Measurements from ENCODE around the gene PBX2.
"Not testable (repeated sequence)": the region's sequence is repeated elsewhere in the genome, so short reads cannot be mapped to it uniquely, and the experiment has no call there.

The PBX2 gene

GRCh38 chr6:32148289-32149091 is 41.5 kb downstream of the PBX2 start:
- DNase-seq: no peak

DNA sequence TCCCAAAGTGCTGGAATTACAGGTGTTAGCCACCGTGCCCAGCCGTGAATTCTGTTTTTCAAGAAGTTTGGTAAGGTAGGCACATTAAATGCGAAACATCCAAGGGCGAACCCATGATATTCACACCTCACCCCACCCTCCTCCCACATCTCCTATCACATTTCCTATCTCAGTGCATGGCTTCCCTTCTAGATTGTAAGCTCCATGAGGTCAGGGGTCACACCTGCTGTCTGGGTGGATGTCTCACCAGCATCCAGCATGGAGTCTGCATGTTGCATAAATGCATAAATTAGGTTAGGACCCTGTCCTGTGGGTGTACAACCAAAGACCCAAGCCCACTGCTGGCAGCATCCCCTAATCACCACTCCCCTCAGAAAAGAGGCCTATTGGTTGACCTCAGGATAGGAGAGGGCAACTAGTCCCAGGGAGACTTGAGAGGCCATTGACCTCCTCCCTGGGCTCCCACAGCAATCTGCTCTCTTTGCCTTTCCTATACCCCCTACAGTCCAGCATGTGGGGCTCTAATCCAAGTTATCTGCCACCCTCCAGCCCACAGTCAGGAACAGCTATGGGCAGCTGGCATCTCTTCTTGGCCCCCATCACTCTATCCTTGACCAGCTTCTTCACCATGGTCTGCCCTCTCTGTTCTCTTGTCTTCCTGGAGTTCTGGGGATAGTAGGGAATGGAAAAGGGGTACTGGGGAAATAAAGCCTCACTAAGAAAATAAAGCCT is 42.4 kb downstream of the PBX2 start:
- no peak for DNase-seq

GRCh38 chr6:32146687-32147086 is 43.3 kb downstream of the PBX2 start:
- DNase-seq: no peak

DNA sequence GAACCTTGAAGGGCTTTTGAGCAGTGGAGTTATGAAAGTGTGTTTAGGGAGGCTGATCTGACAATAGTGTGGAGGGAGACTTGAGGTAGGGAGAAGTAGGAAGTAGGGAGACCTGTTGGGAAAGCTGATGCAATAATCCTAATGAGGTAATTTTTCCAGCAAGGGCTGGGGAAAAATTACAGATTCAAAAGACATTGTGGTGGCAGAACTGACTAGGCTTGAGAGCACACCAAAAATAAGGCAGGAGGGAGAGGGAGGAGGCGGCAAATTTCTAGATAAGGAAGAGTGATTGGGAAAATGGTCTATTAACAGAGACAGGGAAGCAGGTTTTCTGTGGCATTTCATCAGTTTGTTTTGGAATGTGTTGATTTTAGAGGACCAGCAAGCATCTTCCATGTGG is 43.7 kb downstream of the PBX2 start:
- DNase-seq: no peak

GRCh38 chr6:32144238-32144637 is 45.8 kb downstream of the PBX2 start:
- DNase-seq: not testable (repeated sequence)

GRCh38 chr6:32140420-32141046 is 49.5 kb downstream of the PBX2 start:
- DNase-seq: no peak

DNA sequence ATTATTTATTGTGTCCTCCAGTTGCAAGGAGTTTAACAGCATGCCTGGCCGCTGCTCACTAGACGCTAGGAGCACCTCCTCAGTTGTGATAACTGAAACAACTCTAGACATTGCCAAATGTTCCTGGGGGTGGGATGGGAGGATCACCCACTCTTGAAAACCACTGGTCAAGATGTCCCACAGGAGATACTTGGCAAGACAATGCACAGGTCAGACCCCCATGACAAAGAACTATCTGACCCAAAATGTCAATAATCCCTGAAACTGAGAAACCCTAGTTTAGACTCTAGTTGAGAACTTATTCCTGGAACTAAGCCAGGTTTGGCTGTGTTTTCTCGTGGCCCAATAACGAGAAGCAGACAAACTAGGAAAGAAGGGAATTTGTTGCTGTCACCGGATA is 50.4 kb downstream of the PBX2 start:
- DNase-seq: no peak

GRCh38 chr6:32137454-32137853 is 52.5 kb downstream of the PBX2 start:
- no peak for DNase-seq
